ENCODE measurements around the gene GMFB.

GRCh38 chr14:54427871-54428270 lies 60.9 kb downstream of the GMFB start:
- TF ChIP-seq CTCF (IDR thresholded peaks at IDR 0.05; ENCODE audit: extremely low read depth in 1 of 2, insufficient read depth in 1 of 2, low read depth in 1 of 2, low read length in 2 of 2) (no peak), GATA2 (IDR thresholded peaks at IDR 0.05; ENCODE audit: insufficient read depth, insufficient read length, low read depth, low read length) (no peak)
